H1 (cell line): ENCODE results near the gene ZNF423. TPM values are rescaled to one million over a fixed set of nuclear protein-coding genes. Genes with fewer than 3 reads are reported as not detected.

ENCODE experiments used
- CTCF ChIA-PET: fragments of 300-600 bp; sonication (Branson Sonifier 250); formaldehyde crosslinking; loops from one replicate; lab custom pipeline; 2021; ENCODE audit not compliant: partially characterized antibody; lab: Charles Lee
- POLR2A ChIA-PET: fragments of 300-600 bp; sonication (Branson Sonifier 250); formaldehyde crosslinking; loops from one replicate; lab custom pipeline; 2021; ENCODE audit warnings: inconsistent platforms; ENCODE audit not compliant: partially characterized antibody; lab: Charles Lee
- DNase-seq, 2 experiments: peaks; one replicate each; pipeline versions ENCODE4 v3.0.0 to v3.0.0-alpha.2; 2010 to 2022; ENCODE audit warnings: low spot score in 2 of 2, low read depth in 1 of 2, mixed read lengths in 1 of 2
- FAIRE-seq: peaks from 2 replicates; lab custom pipeline; 2011; peaks lifted over from hg19 to GRCh38; lab: Jason Lieb, UNC
- H2AFZ ChIP-seq: 2 replicates; pipeline ENCODE4 v1.8.1; 2012; ENCODE audit warnings: low read length, inconsistent platforms
- H2AK5ac ChIP-seq: 2 replicates; pipeline ENCODE4 v1.6.1; 2013; ENCODE audit warnings: low read depth, low read length
- H2BK120ac ChIP-seq: replicated peaks from 2 replicates; pipeline ENCODE3; 2013; ENCODE audit warnings: low read depth, low read length, inconsistent platforms
- H2BK12ac ChIP-seq: 2 replicates; pipeline ENCODE4 v1.6.1; 2013; ENCODE audit warnings: low read depth, low read length
- H2BK15ac ChIP-seq: 2 replicates; pipeline ENCODE4 v1.6.1; 2013; ENCODE audit warnings: low read length
- H2BK20ac ChIP-seq: 2 replicates; pipeline ENCODE4 v1.6.1; 2013; ENCODE audit warnings: low read length
- H2BK5ac ChIP-seq: 2 replicates; pipeline ENCODE4 v1.6.1; 2013; ENCODE audit warnings: low read depth, low read length
- H3K14ac ChIP-seq: 2 replicates; pipeline ENCODE4 v1.6.1; 2013; ENCODE audit warnings: inconsistent platforms; ENCODE audit not compliant: insufficient read length
- H3K18ac ChIP-seq: 2 replicates; pipeline ENCODE4 v1.6.1; 2013; ENCODE audit warnings: low read length; ENCODE audit errors: extremely low read depth
- H3K23ac ChIP-seq: 2 replicates; pipeline ENCODE4 v1.6.1; 2013; ENCODE audit warnings: inconsistent platforms; ENCODE audit not compliant: insufficient read length
- H3K23me2 ChIP-seq: 2 replicates; pipeline ENCODE4 v1.6.1; 2013; ENCODE audit warnings: low read depth, low read length
- H3K27ac ChIP-seq: 2 replicates; pipeline ENCODE4 v1.6.1; 2011; ENCODE audit warnings: low read depth, low read length, inconsistent platforms
- H3K27me3 ChIP-seq, 4 experiments: replicated peaks in 1 of 4; 1 replicate in 1 of 4; 2 replicates in 3 of 4; pipeline versions ENCODE4 v1.6.1 to v1.8.1; 2011 to 2013; ENCODE audit warnings: low read length in 3 of 4, mild to moderate bottlenecking in 3 of 4, inconsistent platforms in 2 of 4, mixed read lengths in 2 of 4, moderate library complexity in 1 of 4; ENCODE audit not compliant: control insufficient read depth in 3 of 4, insufficient read depth in 3 of 4; ENCODE audit errors: extremely low read depth in 1 of 4
- H3K36me3 ChIP-seq, 4 experiments: 2 replicates each; pipeline versions ENCODE4 v1.6.1 to v1.8.1; 2011 to 2013; ENCODE audit warnings: mild to moderate bottlenecking in 4 of 4, low read length in 3 of 4, moderate library complexity in 2 of 4, control low read depth in 1 of 4, inconsistent platforms in 1 of 4; ENCODE audit not compliant: insufficient read depth in 4 of 4, control insufficient read depth in 2 of 4
- H3K4ac ChIP-seq: replicated peaks from 2 replicates; pipeline ENCODE3; 2013; ENCODE audit warnings: low read length, low read depth, mixed read lengths, inconsistent platforms; ENCODE audit not compliant: insufficient read length
- H3K4me1 ChIP-seq, 4 experiments: replicated peaks in 1 of 4; 1 replicate in 1 of 4; 2 replicates in 3 of 4; pipeline versions ENCODE4 v1.6.1 to v1.8.1; 2011 to 2013; ENCODE audit warnings: low read length in 3 of 4, inconsistent platforms in 2 of 4, mixed read lengths in 1 of 4; ENCODE audit not compliant: insufficient read depth in 4 of 4, control insufficient read depth in 3 of 4
- H3K4me2 ChIP-seq, 2 experiments: 2 replicates each; pipeline versions ENCODE4 v1.6.1 to v1.8.1; 2011 to 2013; ENCODE audit warnings: low read depth in 2 of 2, low read length in 2 of 2, control low read depth in 1 of 2, inconsistent platforms in 1 of 2, mild to moderate bottlenecking in 1 of 2; ENCODE audit not compliant: insufficient read depth in 1 of 2
- H3K4me3 ChIP-seq, 4 experiments: fragments of 200-600, 300-600 bp in 1 of 4; sonication (generic), shearing (Covaris generic), sonication (Bioruptor Twin) in 1 of 4; 2 replicates each; pipeline versions ENCODE4 v1.5.1 to v1.8.1; 2011 to 2016; ENCODE audit warnings: low read length in 4 of 4, low read depth in 3 of 4, control low read depth in 2 of 4, inconsistent platforms in 2 of 4, mild to moderate bottlenecking in 2 of 4, mixed read lengths in 1 of 4, moderate library complexity in 1 of 4; ENCODE audit not compliant: insufficient read depth in 2 of 4; ENCODE audit errors: extremely low read depth in 1 of 4
- H3K56ac ChIP-seq: replicated peaks from 2 replicates; pipeline ENCODE3; 2013; ENCODE audit warnings: low read depth, mild to moderate bottlenecking, mixed read lengths, low read length, inconsistent platforms; ENCODE audit not compliant: insufficient read length
- H3K79me1 ChIP-seq: 2 replicates; pipeline ENCODE4 v1.6.1; 2013; ENCODE audit warnings: low read depth, low read length, control low read depth
- H3K79me2 ChIP-seq, 2 experiments: 2 replicates each; pipeline versions ENCODE4 v1.6.1 to v1.8.1; 2012 to 2013; ENCODE audit warnings: low read length in 2 of 2, mild to moderate bottlenecking in 2 of 2, inconsistent platforms in 1 of 2; ENCODE audit not compliant: insufficient read depth in 2 of 2, control insufficient read depth in 1 of 2
- H3K9ac ChIP-seq, 4 experiments: replicated peaks in 1 of 4; 1 replicate in 1 of 4; 2 replicates in 3 of 4; pipeline versions ENCODE4 v1.6.1 to v1.8.1; 2011 to 2013; ENCODE audit warnings: low read depth in 3 of 4, low read length in 3 of 4, control low read depth in 2 of 4, mild to moderate bottlenecking in 2 of 4, moderate library complexity in 2 of 4, inconsistent platforms in 1 of 4; ENCODE audit errors: extremely low read depth in 1 of 4
- H3K9me3 ChIP-seq, 2 experiments: 2 replicates each; pipeline versions ENCODE4 v1.6.1 to v1.8.1; 2012 to 2013; ENCODE audit warnings: mild to moderate bottlenecking in 2 of 2, moderate library complexity in 2 of 2, control low read depth in 1 of 2, inconsistent platforms in 1 of 2, low read depth in 1 of 2, low read length in 1 of 2, mixed read lengths in 1 of 2; ENCODE audit not compliant: insufficient read depth in 2 of 2
- H4K20me1 ChIP-seq, 2 experiments: replicated peaks in 1 of 2; 2 replicates each; pipeline versions ENCODE3 to v1.8.1; 2011 to 2013; ENCODE audit warnings: inconsistent platforms in 2 of 2, low read length in 2 of 2, mild to moderate bottlenecking in 1 of 2; ENCODE audit not compliant: insufficient read depth in 2 of 2, control insufficient read depth in 1 of 2
- H4K5ac ChIP-seq: 2 replicates; pipeline ENCODE4 v1.6.1; 2013; ENCODE audit warnings: low read length, low read depth, mixed read lengths, inconsistent platforms; ENCODE audit not compliant: insufficient read length
- H4K8ac ChIP-seq: 2 replicates; pipeline ENCODE4 v1.8.0; 2013; ENCODE audit warnings: mild to moderate bottlenecking, moderate library complexity, low read length, inconsistent platforms; ENCODE audit not compliant: insufficient read depth; ENCODE audit errors: extremely low read depth
- H4K91ac ChIP-seq: replicated peaks from 2 replicates; pipeline ENCODE3; 2013; ENCODE audit warnings: low read length, mixed read lengths, inconsistent platforms; ENCODE audit not compliant: insufficient read length
- CEBPB ChIP-seq: IDR thresholded peaks from 2 replicates; pipeline ENCODE4 v1.6.1; 2012; ENCODE audit warnings: low read depth, low read length
- MAFK ChIP-seq: IDR thresholded peaks from 2 replicates; pipeline ENCODE4 v1.6.1; 2012; ENCODE audit warnings: low read depth, mild to moderate bottlenecking, improper control_type of control experiment, low read length
- NRF1 ChIP-seq: IDR thresholded peaks from 2 replicates; pipeline ENCODE4 v1.6.1; 2011; ENCODE audit warnings: mild to moderate bottlenecking, low read depth, low read length, improper control_type of control experiment
- POLR2A ChIP-seq, 2 experiments: IDR thresholded peaks; 1 replicate in 1 of 2; 2 replicates in 1 of 2; pipeline ENCODE4 v1.6.1; 2011; ENCODE audit warnings: low read depth in 2 of 2, low read length in 2 of 2, mild to moderate bottlenecking in 2 of 2; ENCODE audit errors: control extremely low read depth in 1 of 2
- RBBP5 ChIP-seq: IDR thresholded peaks from 2 replicates; pipeline ENCODE4 v1.7.1; 2012; ENCODE audit warnings: low read depth, mild to moderate bottlenecking, inconsistent platforms, low read length, moderate library complexity, borderline replicate concordance
- SAP30 ChIP-seq: fragments of 300-600 bp; sonication (generic); IDR thresholded peaks from 2 replicates; pipeline ENCODE4 v1.7.1; 2012; ENCODE audit warnings: low read length, moderate library complexity, mild to moderate bottlenecking, inconsistent platforms; ENCODE audit not compliant: insufficient read depth, insufficient replicate concordance
- TAF1 ChIP-seq: IDR thresholded peaks from 2 replicates; pipeline ENCODE4 v1.6.1; 2011; ENCODE audit warnings: mild to moderate bottlenecking, low read depth, low read length
- TAF7 ChIP-seq: optimal IDR thresholded peaks from 2 replicates; pipeline ENCODE3; 2011; ENCODE audit warnings: low read depth, mild to moderate bottlenecking, inconsistent platforms, low read length, moderate library complexity, borderline replicate concordance
- YY1 ChIP-seq: IDR thresholded peaks from 2 replicates; pipeline ENCODE4 v1.6.1; 2011; ENCODE audit warnings: low read depth, mild to moderate bottlenecking, low read length
- WGBS, 2 experiments: shearing (Covaris generic) in 1 of 2; methylation state at CpG; one replicate each; pipeline versions ENCODE4 v1.1.6 to v1.1.7; 2013 to 2015; ENCODE audit warnings: low lambda C conversion rate in 2 of 2, mixed read lengths in 2 of 2, inconsistent platforms in 1 of 2, low coverage in 1 of 2, missing lambda C conversion rate in 1 of 2; ENCODE audit not compliant: insufficient replicate concordance in 2 of 2, insufficient coverage in 1 of 2, insufficient read length in 1 of 2; ENCODE audit errors: extremely low coverage in 1 of 2, missing lambda C conversion rate in 1 of 2; 5-methylcytosine and 5-hydroxymethylcytosine counted together
- polyA plus RNA-seq, 7 experiments: library from polyadenylated mRNA; depleted of rRNA in 3 of 7; stranded (reverse) in 5 of 7; unstranded in 2 of 7; fragments of >200 nt in 5 of 7; fragments of 200-250 nt in 2 of 7; gene quantifications; 1 replicate in 5 of 7; 2 replicates in 1 of 7; 4 replicates in 1 of 7; pipeline versions ENCODE4 v1.2.1 to v1.2.3, GENCODE V29; 2011 to 2013; ENCODE audit warnings: missing spikeins in 2 of 7, mixed read lengths in 2 of 7
- total RNA-seq: library from RNA; stranded (reverse); fragmentation: NEBNext Ultra II Directional; extraction: Animal tissue kit (Norgen Biotek cat#: 25700); gene quantifications from 2 replicates; pipeline ENCODE4 v1.2.1, GENCODE V29; 2021

Gene ZNF423
- total and polyA plus RNA-seq, 2 of the 8 experiments (the other 6 are each of a cell fraction or from before 2014, with no cell fraction given) = 38.2 to 52.3 TPM

- Histone ChIP-seq H3K23me2 (peaks cover 8% of the 10 kb centered on the region; the same call in 1 of the 2 replicates), H2BK12ac (no peak overlapping the region), H3K27ac (no peak overlapping the region), H3K9me3 (no peaks in the 10 kb centered on the region), H4K5ac (no peak overlapping the region), H3K14ac (no peak overlapping the region), H4K91ac (no peak overlapping the region), H3K4me3 (no peak overlapping the region), H2AFZ (no peak overlapping the region), H3K4ac (no peak overlapping the region), H3K36me3 (no peaks in the 10 kb centered on the region), H4K8ac (no peak overlapping the region), H3K79me1 (peaks cover 2% of the 10 kb centered on the region; the same call in 1 of the 2 replicates), H2AK5ac (no peak overlapping the region), H2BK5ac (no peak overlapping the region)
- WGBS, 2 experiments = 91% methylated on average over 25 of the region's 25 CpGs; no CpG with 5 or more reads in 1 of the 2 experiments
- ChIA-PET POLR2A (no interaction called here), CTCF (interaction anchor here (13.1 kb wide), 1 partner anchor 35 kb away, joined by 165 read pairs; no protein-coding TSS in a partner anchor)
- no peak for FAIRE-seq
- no peak for DNase-seq
- TF ChIP-seq TAF7 (no peak), MAFK (no peak), CEBPB (no peak), SAP30 (no peak), POLR2A (IDR thresholded peaks at IDR 0.05; ENCODE audit: control extremely low read depth in 1 of 2, low read depth in 2 of 2, low read length in 2 of 2) (no peak), TAF1 (no peak), RBBP5 (no peak), NRF1 (no peak), YY1 (no peak)
- TF ChIP-seq, all 59 proteins: peak for 0
- H3K79me2 ChIP-seq = no peaks in the 10 kb centered on the region
- no peak overlapping the region for H2BK15ac ChIP-seq
- no peaks in the 10 kb centered on the region; a peak in 2 of 7 replicates for H3K27me3 ChIP-seq
- no peak overlapping the region for H2BK120ac ChIP-seq
- no peak overlapping the region for H3K56ac ChIP-seq
- no peaks in the 10 kb centered on the region for H4K20me1 ChIP-seq
- H3K4me1 ChIP-seq = peaks cover 13 to 31% (median 22%) of the 10 kb centered on the region in 4 experiments
- no peak overlapping the region for H2BK20ac ChIP-seq
- H3K4me2 ChIP-seq = no peak overlapping the region
- H3K18ac ChIP-seq = no peak overlapping the region
- H3K9ac ChIP-seq = no peak overlapping the region
- no peak overlapping the region for H3K23ac ChIP-seq
These were observed 295.7 kb downstream of the ZNF423 start for GRCh38 chr16:49560004-49560830.
